Thyroid gland (tissue), 4 donors: ENCODE results near the gene PCGF3.

Source experiments
- POLR2A ChIP-seq, 2 donors: fragments of 450-650 bp; IDR thresholded peaks; one replicate each; pipeline ENCODE4 v1.6.1; 2017; ENCODE audit warnings: antibody characterized with exemption in 2 of 2, mild to moderate bottlenecking in 2 of 2, moderate library complexity in 1 of 2
- TF ChIP-seq, protein P1 (sequence below), 6 experiments: fragments of 200-600 bp in 3 of 6; fragments of 450-650 bp in 3 of 6; sonication (generic) in 3 of 6; IDR thresholded peaks; one replicate each; pipeline ENCODE4 v1.5.1; 2016 to 2019; ENCODE audit warnings: antibody characterized with exemption in 6 of 6, mild to moderate bottlenecking in 2 of 6, inconsistent platforms in 1 of 6, moderate library complexity in 1 of 6

DNA sequence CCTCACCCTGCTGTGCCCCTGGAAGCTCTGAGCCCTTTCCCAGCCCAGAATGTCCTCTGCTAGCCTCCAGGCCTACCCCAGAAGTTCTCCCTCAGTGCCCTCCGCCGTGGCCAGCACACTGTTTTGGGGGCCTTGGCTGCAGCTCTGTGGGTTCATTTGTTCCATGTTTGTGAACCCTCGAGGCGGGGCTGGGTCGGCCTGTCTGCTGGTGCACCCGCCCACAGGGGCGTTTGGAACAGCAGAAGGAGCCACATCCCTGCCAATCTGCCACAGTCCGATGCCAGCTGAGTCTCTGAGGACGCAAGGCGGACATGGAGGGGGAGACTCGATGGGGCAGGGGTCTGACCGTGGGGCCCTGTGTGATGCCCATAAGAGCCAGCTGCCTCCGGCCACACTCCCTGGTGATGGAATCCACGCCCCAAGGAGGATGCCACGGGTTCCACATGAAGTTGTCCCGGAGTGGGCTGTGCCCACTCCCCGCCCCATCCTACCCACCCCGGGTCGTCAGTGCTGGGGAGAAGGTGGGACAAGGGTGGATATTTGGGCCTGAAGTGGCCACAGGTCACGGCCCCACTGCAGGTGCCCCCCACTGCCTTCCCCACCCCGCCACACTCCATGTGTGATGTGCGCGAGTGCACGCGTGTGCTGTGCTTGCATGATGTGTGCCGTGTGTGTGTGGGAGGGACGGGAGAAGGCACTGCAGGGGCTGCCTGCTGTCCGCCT, 38.6 kb upstream of the PCGF3 start:
- TF ChIP-seq, protein P1, sequence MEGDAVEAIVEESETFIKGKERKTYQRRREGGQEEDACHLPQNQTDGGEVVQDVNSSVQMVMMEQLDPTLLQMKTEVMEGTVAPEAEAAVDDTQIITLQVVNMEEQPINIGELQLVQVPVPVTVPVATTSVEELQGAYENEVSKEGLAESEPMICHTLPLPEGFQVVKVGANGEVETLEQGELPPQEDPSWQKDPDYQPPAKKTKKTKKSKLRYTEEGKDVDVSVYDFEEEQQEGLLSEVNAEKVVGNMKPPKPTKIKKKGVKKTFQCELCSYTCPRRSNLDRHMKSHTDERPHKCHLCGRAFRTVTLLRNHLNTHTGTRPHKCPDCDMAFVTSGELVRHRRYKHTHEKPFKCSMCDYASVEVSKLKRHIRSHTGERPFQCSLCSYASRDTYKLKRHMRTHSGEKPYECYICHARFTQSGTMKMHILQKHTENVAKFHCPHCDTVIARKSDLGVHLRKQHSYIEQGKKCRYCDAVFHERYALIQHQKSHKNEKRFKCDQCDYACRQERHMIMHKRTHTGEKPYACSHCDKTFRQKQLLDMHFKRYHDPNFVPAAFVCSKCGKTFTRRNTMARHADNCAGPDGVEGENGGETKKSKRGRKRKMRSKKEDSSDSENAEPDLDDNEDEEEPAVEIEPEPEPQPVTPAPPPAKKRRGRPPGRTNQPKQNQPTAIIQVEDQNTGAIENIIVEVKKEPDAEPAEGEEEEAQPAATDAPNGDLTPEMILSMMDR (IDR thresholded peaks at IDR 0.05), result no peak
- no peak for TF ChIP-seq POLR2A (IDR thresholded peaks at IDR 0.05)
